ENCODE data around the gene POFUT1.

- TF ChIP-seq CTCF (conservative IDR thresholded peaks at IDR 0.05; ENCODE audit: low read depth, low read length): no peak
- TF ChIP-seq EZH2 (IDR thresholded peaks at IDR 0.05; ENCODE audit: low read length, unreplicated experiment): no peak
These were observed 19.1 kb upstream of the POFUT1 start for GRCh38 chr20:32188376-32189122.
